GM18909 (cell line): ENCODE data around the gene MBP.

Experiments
- ATAC-seq: cut with Tn5 transposase; IDR thresholded peaks from one replicate; pipeline ENCODE4 v1.9.1; 2021; ENCODE audit warnings: mild to moderate bottlenecking; ENCODE audit not compliant: unreplicated experiment, poor library complexity

MBP gene

DNA sequence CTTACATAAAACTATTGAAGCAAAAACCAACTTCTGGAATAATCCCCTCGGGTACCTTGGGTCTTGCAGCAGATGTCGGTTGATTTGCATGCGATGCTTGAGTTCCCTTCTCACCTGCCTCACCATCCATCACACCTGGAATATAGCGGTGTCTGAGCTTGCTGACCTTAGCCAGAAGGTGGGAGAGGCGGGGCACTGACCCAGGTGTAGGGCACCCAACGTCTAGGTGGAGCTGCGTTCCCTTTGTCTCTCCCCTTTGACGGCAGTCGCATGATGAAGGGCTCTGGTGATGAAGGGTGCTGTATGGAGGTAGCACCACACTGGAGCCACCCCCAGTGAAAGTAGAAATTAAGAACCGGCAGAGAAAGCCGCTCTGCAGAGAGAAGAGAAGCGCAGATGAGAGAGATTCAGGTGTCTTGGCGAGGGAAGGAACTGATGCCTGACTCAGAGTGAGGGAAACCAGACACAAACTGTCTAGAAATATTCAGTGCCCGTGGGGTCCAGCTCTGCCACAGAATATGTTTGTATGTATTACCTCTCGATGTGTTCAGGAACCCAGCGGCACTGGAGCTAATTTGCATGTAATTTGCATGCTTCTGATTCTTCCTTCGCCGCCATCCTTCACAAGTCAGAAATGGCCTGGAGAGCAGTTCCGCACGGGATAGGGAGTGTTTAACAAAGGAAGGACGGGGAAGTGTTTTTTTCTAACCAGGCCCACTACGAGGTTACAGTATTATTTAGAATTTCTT is 19.4 kb upstream of the MBP start:
- ATAC-seq: no peak

DNA sequence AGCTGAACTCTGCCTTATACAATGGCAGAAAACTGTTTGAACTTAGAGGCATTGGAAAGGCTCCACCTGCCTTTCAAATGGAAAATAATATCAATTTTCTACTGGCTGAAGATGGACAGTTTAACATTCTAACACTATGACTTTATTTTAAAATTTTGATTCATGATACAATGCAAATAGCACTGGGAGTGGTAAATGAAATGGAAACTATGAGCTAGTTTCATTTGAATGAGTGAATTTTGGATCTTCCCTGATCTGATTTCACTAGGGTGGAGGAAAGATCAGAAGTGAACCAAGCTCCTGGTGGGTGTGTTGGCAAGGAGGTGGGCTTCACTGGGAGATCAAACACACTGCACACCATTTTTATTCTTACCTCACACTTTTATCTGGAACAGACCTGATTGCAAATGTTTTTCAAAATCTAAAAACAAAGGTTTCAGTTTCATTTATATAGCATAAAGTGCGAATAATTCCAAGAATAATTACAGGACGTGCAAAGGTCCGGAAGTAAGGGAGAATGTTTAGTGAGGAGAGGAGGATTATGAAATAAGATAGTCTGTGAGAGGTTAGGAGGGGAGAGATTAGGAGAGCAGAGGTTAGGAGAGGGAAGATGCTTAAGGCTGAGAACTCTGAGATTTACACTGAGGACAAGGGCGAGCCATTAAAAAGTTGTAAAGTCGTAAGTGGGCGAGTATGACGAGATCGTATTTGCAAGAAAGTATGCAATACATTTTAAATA is 18.6 kb upstream of the MBP start:
- ATAC-seq: no peak

DNA sequence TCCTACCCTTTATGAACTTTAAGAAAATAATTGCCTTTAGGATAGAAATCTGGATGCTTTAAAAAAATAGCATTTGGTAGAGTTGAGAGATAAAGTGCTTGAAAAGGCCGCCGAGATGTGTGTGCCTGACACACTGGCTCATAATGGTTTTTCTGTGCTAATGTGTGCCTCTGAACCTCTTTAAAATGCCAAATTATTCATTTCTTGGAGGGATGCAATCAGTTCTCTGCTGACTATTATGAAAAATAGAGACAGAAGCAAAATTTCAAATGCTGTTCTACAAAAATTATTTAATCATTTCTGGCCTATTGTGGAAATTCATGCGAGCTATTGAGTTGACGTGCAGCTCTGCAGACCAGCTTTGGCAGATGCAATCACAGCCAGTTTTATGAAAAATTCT is 18.0 kb upstream of the MBP start:
- ATAC-seq: no peak

DNA sequence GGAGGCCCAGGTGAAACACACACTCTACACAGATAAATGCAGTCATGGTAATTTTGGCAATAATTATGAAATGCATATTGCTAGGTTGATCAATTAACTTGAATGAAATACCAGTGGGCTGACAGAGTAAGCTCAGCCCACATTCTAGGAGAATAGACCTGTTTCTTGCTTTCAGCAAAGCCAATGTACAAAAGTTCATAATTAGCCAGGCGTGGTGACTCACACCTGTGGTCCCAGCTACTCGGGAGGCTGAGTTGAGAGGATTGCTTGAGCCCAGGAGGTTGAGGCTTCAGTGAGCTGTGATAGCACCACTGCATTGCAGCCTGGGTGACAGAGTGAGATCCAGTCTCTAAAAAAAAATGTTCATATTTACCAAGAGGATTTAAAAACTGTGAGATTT is 15.7 kb upstream of the MBP start:
- no peak for ATAC-seq

DNA sequence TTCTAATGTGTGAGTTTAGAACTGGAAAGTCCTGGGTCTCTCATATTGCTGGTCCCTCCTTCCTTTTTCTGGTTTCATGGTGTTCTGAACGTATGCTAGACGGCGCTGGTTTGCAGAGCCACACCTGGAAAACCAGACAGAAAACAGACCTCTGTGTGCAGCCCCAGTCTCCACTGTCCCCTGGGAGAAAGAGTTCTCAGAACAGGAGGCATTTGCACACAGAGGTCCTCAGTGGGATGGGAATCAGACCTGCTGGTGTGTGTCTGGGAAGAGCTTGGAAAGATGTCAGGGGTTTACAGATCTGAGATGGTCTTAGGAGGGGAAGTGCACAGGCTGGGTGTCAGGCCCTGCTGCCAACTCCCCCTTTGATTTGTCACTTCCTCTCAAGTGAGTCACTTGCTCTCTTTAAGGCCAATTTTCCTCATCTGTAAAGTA is 14.9 kb upstream of the MBP start:
- ATAC-seq: no peak

DNA sequence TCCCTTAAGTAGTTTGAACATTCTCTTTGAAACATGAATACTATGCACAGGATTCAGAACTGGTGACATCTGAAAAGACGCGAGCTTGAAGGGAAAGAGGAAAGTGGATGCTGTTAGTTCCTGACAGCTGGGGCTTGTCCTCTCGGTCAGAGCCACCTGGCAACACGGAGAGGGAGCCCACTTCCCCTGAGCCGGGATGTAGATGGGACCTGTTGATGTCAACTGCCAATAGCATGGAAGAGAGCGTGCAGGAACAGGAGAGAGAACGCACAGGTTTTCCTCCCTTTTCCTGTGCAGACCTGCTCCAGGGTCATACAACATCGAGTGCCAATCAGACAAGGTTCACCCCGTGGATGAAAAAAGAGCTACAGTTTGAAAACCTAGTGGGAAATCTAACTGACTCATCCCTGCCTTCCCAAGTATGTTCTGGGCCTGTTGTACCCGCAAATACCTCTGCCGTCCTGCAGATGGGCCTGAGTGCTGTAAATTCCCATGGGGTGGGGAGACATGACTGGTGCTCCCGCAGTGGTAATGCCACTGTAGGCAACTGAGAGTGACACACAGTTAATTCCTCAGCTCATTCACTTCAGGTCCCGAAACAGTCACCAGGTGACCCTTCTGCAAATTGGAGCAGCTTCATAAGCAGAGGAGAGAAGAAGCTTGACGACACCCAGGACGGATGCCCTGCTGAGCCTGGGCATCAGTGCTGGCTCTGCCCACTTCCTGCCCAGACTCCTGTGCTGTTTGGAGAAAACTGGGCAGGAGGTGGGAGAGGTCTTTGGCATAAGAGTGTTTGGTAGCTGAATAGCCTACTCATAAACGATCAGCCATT is 13.9 kb upstream of the MBP start:
- ATAC-seq: no peak

DNA sequence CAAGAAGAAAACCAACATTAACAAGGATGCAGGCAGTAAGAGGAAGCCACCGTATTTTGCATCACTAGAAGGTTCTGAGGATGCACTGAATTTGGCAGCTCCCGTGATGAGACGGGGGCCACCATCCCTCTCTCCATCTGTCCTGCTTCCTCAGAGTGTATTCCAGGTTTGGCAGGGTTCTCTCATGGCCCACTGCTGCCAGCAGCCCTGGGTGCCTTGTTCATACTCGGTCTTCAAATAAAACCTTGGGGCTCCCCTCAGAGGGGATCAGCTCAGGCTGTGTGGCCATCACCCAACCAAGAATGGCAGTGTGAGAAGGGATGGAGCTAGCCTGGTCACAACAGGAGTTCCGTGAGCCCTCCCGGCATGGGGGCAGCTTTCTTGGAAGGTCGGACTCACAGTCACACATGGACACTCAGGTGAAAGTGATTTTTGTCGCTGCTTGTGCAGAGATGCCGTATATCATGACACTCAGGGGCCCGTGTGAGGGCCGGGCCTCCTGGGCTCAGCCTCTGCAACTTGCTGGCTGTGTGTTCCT is 12.8 kb upstream of the MBP start:
- ATAC-seq: no peak

DNA sequence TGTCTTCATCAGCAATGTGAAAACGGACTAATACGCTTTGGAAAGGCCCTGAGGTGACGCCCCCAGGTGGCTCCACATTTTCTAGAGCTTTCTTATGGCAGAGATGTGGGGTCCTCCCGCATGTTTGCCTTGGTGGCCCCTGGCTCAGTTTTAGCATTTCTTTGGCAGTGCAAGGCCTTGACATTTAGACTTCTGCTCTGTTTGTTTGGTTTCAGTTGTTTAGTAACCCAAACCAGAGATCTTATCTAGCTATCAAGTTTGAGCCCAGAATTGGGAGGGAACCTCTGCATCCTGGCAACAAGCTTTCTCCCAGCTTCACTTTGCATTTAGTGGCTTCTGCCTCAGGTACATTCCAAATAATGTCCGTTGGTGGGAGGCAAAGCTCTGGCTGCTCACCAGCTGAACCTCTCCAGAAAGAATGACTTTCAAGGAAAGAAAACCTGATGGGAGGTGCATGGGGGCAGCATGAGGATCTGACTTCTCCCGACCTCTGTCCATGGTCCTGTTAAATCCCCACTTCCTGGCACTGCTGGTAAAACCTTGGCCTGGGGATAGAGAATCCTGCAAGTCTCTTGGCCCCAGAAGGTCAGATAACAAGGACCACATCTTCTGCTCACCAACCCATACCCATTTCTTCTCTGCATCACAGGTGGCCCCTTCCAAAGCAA is 12.0 kb upstream of the MBP start:
- no peak for ATAC-seq

DNA sequence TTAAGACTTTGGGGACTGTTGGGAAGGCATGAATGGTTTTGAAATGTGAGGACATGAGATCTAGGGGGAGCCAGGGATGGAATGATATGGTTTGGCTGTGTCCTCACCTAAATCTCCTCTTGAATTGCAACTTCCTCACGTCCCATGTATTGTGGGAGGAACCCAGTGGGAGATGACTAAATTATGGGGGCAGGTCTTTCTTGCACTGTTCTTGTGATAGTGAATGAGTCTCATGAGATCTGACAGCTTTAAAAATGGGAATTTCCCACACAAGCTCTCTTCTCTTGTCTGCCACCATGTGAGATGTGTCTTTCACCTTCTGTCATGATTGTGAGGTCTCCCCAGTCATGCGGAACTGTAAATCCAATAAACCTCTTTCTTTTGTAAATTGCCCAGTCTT is 11.5 kb upstream of the MBP start:
- ATAC-seq: no peak

DNA sequence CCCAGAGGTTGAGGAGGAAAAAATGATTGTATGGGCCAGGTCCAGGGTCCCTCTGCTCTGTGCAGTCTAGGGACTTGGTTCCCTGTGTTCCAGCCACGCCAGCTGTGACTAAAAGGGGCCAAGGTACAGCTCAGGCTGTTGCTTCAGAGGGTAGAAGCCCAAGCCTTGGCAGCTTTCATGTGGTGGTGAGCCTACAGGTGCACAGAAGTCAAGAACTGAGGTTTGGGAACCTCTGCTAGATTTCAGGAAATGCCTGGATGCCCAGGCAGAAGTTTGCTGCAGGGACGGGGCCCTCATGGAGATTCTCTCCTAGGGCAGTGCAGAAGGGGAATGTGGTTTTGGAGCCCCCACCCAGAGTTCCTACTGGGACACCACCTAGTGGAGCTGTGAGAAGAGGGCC is 10.6 kb upstream of the MBP start:
- no peak for ATAC-seq

DNA sequence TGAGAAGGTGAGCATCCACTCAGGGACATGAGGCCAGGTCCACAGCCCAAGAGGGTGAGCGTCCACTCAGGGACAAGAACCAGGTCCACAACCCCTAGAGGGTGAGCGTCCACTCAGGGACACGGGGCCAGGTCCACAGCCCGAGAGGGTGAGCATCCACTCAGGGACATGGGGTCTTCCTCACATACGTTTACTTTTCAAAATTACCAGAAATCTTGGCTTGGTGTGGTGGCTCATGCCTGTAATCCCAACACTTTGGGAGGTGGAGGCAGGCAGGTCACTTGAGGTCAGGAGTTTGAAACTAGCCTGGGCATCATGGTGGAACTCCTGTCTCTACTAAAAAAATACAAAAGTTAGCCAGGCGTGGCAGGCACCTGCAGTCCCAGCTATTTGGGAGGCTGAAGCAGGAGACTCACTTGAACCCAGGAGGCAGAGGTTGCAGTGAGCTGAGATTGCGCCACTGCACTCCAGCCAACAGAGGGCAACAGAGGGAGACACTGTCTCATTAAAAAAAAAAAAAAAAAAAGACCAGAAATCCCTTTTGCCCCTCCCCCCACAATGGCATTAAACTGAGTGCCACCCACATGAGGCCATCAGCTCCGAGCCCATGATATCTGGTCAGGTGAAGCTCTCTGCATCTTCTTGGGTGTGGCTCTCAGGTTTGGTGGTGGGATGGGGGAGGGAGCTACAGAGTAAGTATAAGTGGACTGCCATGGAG is 9.0 kb upstream of the MBP start:
- ATAC-seq: no peak

DNA sequence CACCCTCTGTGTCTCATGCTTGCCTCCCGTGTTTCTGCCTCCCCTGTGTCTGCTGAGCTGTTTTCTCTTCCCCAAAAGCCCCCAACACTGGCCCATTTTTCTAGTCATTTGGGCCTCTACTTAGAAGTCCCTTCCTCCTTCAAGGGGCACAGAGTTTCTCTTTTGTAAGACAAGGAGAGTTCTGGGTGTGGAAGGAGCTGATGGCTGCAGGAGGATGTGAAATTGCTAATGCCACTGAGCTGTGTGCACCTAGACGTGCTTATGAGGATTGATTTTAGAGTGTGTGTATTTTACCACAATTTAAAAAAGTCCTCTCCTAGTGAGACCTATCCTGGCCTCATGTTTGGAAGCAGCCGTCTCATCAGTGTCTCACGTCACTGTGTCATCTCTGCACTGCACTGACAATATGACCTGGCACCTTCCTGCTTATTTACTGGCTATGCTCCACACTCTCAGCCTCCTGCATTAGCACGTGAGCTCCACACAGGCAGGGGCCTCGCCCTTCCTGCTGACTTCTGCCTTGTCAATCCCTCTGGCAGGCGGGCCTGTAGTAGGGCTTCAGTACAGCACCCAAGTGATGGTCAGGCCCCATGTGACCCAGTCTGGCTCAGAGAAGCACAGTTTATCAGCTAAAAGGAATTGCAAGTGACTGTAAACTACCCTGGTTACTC is 8.0 kb upstream of the MBP start:
- no peak for ATAC-seq

DNA sequence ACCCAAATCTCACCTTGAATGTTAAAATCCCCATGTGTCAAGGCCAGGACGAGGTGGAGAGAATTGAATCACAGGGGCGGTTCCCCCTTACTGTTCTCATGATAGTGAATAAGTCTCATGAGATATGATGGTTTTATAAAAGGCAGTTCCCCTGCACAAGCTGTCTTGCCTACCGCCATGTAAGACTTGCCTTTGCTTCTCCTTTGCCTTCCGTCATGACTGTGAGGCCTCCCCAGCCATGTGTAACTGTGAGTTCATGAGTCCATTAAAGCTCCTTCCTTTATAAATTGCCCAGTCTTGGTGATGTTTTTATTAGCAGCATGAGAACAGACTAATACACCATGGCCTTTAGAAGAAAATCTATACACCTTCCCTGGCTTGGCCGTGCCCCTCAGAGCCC is 7.4 kb upstream of the MBP start:
- ATAC-seq: no peak

DNA sequence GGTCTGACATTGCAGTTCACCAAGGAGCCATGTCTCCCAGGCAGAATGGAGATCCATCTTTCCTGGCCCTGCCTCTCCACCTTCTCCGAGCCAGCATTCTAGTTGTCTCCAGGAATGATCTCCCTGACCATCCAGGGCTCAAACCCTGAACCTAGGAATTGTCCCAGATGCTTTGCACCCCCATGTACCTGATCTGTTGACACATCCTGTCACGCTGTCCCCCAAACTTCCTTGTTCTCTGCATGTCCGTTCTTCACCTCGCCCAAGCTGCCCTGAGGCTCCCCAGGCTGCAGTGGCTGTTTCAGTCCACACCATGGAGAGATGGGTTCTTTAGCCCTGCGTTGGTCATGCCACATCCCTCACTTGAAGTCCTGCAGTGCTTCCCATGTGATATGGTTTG is 7.0 kb upstream of the MBP start:
- no peak for ATAC-seq

DNA sequence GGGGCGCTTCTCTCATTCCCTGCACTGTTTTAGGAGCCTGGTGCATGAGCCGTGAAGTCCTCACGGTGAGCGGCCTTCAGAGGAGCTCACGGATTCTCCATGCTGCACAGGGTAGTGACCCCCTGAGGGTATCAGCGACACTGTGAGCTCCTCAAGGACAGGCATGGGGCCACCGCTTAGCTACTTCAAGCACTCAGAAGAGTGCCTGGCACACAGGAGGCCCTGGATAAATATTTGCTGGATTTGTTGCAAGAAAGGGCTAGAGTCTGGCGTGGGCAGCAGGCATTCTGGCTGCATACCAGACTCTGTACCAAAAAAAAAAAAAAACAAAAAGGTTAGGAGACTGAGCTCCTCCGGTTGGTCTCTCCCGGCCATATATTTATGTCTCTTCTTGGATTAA is 5.7 kb upstream of the MBP start:
- ATAC-seq: no peak

DNA sequence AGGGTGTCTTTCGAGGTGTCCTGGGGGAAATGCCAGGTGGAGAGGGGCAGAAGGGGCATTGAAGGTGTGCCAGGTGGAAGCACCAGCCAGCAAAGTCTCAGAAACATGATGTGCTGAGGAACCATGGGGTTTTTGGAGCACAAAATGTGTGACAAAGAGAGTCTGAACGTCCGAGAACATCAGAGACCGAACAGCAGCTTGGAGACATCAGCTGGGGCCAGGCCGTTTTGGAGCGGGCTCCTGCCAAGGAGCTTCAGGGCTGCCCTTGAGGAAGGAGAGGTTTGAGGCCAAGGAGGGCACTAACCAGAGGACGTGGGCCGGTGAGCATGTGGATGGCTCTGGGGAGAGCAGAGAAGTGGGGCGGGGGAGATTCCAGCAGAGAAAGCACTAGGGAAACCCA is 5.3 kb upstream of the MBP start:
- ATAC-seq: no peak

DNA sequence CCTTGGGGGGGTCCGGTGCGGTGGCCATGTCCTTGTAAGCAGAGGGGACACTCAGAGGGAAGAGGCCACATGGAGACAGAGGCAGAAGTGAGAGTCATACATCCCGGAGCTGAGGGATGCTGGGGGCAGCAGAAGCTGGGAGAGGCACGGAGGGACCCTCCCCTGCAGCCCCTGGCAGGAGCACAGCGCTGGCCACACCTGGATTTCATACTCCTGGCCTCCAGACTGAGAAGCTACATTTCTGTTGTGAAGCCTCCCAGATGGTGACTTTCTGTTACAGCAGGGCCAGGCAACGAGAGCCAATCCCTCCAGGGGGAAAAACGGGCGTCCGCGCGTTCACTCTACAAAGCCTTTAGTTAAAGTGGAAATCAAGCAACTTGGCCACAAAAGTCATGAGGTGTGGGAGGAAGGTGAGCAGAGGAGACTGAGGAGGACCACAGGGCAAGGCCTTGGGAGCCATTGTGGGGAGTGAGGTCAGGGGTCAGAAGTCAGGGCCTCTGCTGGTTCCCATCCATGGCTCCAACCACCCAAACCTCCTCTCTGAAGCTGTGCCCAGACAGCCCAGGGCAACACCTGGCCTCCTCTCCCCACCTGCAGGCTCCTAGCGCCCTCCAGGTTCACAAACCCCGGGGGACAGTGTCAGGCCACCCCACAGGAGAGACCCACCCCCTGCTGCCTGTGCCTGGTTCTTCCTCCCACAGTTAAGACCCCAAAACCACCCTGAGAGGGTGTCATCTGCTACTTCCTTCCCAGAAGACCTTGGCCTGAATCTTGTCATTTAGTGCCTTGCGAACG is 4.5 kb upstream of the MBP start:
- no peak for ATAC-seq

DNA sequence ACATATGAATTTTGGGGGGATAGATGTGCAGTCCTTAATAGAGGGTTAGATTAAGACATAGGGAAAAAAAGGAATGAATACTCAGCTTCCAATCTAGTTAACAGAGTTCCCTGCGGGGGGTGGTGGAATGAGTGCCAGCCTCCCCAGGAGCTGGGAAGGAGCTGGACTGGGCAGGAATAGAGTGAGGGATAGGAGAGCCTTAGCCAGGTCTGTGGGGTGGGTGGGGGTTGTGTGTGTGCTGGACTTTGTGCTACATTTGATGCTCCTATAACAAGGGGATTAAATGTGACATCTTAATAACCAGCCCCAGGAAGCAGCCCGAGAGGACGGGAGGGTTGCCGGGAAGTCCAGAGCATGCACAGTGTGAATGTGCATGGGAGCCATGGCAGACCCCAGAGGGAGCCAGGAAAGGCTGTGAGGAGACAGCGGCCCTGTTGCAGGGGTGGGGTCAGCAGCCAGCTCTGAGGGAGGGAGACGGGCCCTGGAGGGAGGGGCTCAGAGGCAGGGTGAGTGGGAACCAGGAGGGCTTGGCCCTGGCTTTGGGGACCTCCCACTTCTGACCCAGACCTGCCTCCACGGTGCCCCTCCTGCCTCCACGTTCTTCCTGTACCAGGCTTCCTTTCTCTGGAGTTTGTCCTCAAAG is 3.6 kb upstream of the MBP start:
- no peak for ATAC-seq
